Muscle layer of duodenum (tissue), 2 donors: ENCODE data around the gene ETFBKMT.

Source experiments
- H3K27ac ChIP-seq: one replicate; pipeline ENCODE4 v1.7.0; 2013; ENCODE audit warnings: mild to moderate bottlenecking, low read length
- H3K27me3 ChIP-seq: one replicate; pipeline ENCODE4 v1.7.0; 2013; ENCODE audit warnings: low read depth, mild to moderate bottlenecking, control low read depth, low read length
- H3K36me3 ChIP-seq, 2 donors: one replicate each; pipeline ENCODE4 v1.7.0; 2013; ENCODE audit warnings: low read length in 2 of 2, control low read depth in 1 of 2, mild to moderate bottlenecking in 1 of 2; ENCODE audit not compliant: insufficient read depth in 2 of 2, control insufficient read depth in 1 of 2
- H3K4me1 ChIP-seq, 2 donors: one replicate each; pipeline ENCODE4 v1.7.0; 2013; ENCODE audit warnings: low read length in 2 of 2, mild to moderate bottlenecking in 2 of 2, control low read depth in 1 of 2, moderate library complexity in 1 of 2; ENCODE audit not compliant: insufficient read depth in 2 of 2, control insufficient read depth in 1 of 2
- H3K4me3 ChIP-seq, 2 donors: one replicate each; pipeline ENCODE4 v1.7.0; 2013; ENCODE audit warnings: low read length in 2 of 2, low read depth in 1 of 2, mild to moderate bottlenecking in 1 of 2
- H3K9me3 ChIP-seq, 2 donors: one replicate each; pipeline ENCODE4 v1.7.0; 2013; ENCODE audit warnings: low read length in 2 of 2, control low read depth in 1 of 2, mild to moderate bottlenecking in 1 of 2; ENCODE audit not compliant: control insufficient read depth in 1 of 2
- donor health status: healthy.

The ETFBKMT gene

DNA sequence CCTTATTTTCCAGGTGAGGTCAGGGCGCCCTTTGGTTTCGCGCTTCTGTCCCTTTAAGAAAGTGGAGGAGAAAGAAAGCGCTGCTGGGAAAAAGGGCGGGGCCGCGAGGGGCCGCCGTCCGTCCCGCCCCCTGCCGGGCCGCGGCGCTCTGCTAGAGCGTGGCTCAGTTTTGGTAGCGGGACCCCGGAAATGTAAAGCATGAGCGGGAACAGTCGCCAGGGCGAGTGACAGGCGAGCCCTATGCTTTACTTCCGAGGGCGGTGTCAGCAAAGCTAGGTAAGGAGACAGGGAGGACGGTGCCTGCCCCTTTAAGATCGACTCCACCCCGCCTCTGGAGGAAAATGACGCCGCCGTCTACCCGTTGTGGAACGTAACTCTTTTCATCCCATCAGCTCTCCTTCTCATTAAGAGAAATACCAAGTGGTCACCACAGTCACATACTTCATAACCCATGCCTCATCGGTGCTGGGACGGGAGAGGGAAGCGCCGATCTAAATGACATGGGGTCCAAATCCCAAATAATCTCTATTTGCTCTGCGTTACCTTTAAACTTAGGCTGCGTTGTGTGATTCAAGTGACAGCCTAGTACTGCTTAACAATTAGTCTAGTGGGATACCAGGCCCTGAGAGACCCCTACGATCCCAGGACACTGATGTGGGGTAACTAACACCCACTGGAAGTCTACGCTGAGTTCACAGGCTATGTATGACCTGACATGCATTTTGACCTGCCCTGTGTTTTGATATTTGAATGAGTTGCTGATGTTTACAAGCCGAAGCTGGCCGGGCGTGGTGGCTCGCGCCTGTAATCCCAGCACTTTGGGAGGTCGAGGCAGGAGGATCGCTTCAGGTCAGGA is at the start of gene ETFBKMT:
TSS of gene ETFBKMT (plus strand) at position 602 of the 856 bp plus-strand sequence. CDS start 2,266 bp downstream, outside the sequence.
- no peaks in the 10 kb centered on the region for H3K4me1 ChIP-seq
- no peaks in the 10 kb centered on the region for H3K27me3 ChIP-seq
- H3K4me3 ChIP-seq, result peak within 1 kb of the TSS; percentile 77 to 100
- peak within 1 kb of the TSS; percentile 99 for H3K27ac ChIP-seq
- no peaks in the 10 kb centered on the region for H3K9me3 ChIP-seq
- peaks cover 0 to 13% of the 10 kb centered on the region in 2 donors for H3K36me3 ChIP-seq

- Histone ChIP-seq H3K36me3 (no peaks in the 10 kb centered on the region), H3K27ac (no peak overlapping the region), H3K9me3 (peaks cover 0 to 2% of the 10 kb centered on the region in 2 donors), H3K27me3 (no peaks in the 10 kb centered on the region), H3K4me1 (no peaks in the 10 kb centered on the region), H3K4me3 (no peak overlapping the region)
These were observed 46.7 kb upstream of the ETFBKMT start for GRCh38 chr12:31612819-31613218.

- H3K27ac ChIP-seq, result no peak overlapping the region
- no peak overlapping the region for H3K4me3 ChIP-seq
- H3K36me3 ChIP-seq, result no peaks in the 10 kb centered on the region
- no peaks in the 10 kb centered on the region for H3K4me1 ChIP-seq
- no peaks in the 10 kb centered on the region for H3K27me3 ChIP-seq
- no peaks in the 10 kb centered on the region for H3K9me3 ChIP-seq
These were observed 41.1 kb upstream of the ETFBKMT start for GRCh38 chr12:31618228-31619025.

GRCh38 chr12:31620311-31620710 is 39.2 kb upstream of the ETFBKMT start:
- no peaks in the 10 kb centered on the region for H3K9me3 ChIP-seq
- H3K27me3 ChIP-seq, result no peaks in the 10 kb centered on the region
- no peaks in the 10 kb centered on the region for H3K4me1 ChIP-seq
- H3K27ac ChIP-seq, result no peak overlapping the region
- H3K36me3 ChIP-seq, result no peaks in the 10 kb centered on the region
- no peak overlapping the region for H3K4me3 ChIP-seq

GRCh38 chr12:31622038-31622437 is 37.5 kb upstream of the ETFBKMT start:
- H3K4me1 ChIP-seq, result no peaks in the 10 kb centered on the region
- no peak overlapping the region for H3K4me3 ChIP-seq
- H3K36me3 ChIP-seq, result no peaks in the 10 kb centered on the region
- no peaks in the 10 kb centered on the region for H3K9me3 ChIP-seq
- H3K27ac ChIP-seq, result no peak overlapping the region
- H3K27me3 ChIP-seq, result no peaks in the 10 kb centered on the region

- Histone ChIP-seq H3K4me1 (peaks cover 6 to 12% of the 10 kb centered on the region in 2 donors), H3K27me3 (no peaks in the 10 kb centered on the region), H3K27ac (no peak overlapping the region), H3K4me3 (no peak overlapping the region), H3K36me3 (no peaks in the 10 kb centered on the region), H3K9me3 (no peaks in the 10 kb centered on the region)
These were observed 33.1 kb upstream of the ETFBKMT start for GRCh38 chr12:31626270-31626995.

GRCh38 chr12:31627456-31628054 is 31.9 kb upstream of the ETFBKMT start:
- H3K27me3 ChIP-seq, result no peaks in the 10 kb centered on the region
- no peak overlapping the region for H3K4me3 ChIP-seq
- no peak overlapping the region for H3K27ac ChIP-seq
- H3K36me3 ChIP-seq, result no peaks in the 10 kb centered on the region
- peaks cover 6 to 12% of the 10 kb centered on the region in 2 donors for H3K4me1 ChIP-seq
- H3K9me3 ChIP-seq, result no peaks in the 10 kb centered on the region

- Histone ChIP-seq H3K4me1 (peaks cover 6 to 12% of the 10 kb centered on the region in 2 donors), H3K4me3 (no peak overlapping the region), H3K27me3 (no peaks in the 10 kb centered on the region), H3K9me3 (no peaks in the 10 kb centered on the region), H3K36me3 (no peaks in the 10 kb centered on the region), H3K27ac (no peak overlapping the region)
These were observed 29.4 kb upstream of the ETFBKMT start for GRCh38 chr12:31629756-31630732.

DNA sequence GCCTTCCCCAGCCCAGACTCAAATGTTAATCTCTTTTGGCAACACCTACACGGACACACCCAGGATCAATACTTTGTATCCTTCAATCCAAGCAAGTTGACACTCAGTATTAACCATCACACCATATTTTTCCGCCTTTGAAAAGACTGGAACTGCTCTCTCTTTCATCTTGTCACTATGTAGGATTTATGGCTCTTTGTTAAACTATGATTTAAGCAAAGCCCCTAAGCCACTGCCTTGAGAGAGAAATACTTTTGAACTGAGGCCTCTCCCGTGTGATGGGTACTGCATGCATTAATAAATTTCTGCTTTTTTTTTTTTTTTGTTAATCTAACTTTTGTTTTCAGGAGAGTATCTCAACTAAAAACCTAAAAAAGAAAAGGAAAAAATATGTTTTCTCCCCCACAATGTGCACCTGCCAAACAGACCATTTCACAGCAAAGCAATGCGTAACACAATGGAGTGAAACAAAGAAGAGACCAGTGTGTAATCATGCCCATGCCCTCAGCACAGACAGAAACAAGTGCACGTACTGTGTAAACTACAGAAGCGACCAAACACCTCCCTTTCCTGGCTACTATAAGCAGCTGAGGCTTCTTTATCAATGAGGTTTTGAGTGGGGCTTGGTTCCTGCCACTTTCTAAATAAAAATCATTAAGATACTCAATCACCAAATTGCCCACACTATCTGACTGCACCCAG is 28.3 kb upstream of the ETFBKMT start:
- Histone ChIP-seq H3K9me3 (no peaks in the 10 kb centered on the region), H3K4me3 (no peak overlapping the region)

More for the DNA sequence above, 28.3 kb upstream of the ETFBKMT start:
- Histone ChIP-seq H3K36me3 (no peaks in the 10 kb centered on the region), H3K4me1 (peaks cover 6 to 12% of the 10 kb centered on the region in 2 donors), H3K27ac (no peak overlapping the region), H3K27me3 (no peaks in the 10 kb centered on the region)
